ENCODE results near the gene ZNF236. TPM values are rescaled to one million over a fixed set of nuclear protein-coding genes. Genes with fewer than 3 reads are reported as not detected.
A peak's percentile ranks its signal among the peaks of the same experiment; 100 is the strongest.
"Not testable (repeated sequence)": the region's sequence is repeated elsewhere in the genome, so short reads cannot be mapped to it uniquely, and the experiment has no call there.

Gene ZNF236
- 1.1 and 6.3 TPM in 2 replicates for total RNA-seq (2014; rRNA removed; shearing (Covaris generic))

- DNase-seq (ENCODE audit: low read depth in 1 of 2, low spot score in 2 of 2), result peak; percentile 61 to 70
Measured at GRCh38 chr18:76822506-76823160, at the start of gene ZNF236. TSS of gene ZNF236 (plus strand) at chr18:76822557. CDS start at chr18:76822608, 51 bp downstream.

DNA sequence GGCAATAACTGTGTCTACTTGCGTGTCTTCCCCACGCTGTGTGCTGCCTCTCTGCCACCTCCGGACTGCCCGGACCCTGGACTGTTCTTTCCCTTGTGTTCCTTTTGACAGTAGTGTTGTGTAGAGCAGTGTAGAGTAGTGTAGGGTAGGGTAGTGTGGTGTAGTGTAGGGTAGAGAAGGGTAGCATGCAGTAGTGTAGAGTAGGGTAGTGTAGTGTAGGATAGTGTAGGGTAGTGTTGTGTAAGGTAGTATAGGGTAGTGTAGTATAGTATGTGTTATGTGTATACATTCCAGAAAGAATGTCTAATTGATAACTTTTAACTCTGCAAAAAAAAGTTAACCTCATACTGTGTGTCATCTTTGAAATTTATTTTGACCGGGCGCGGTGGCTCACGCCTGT lies 49.7 kb upstream of the ZNF236 start:
- DNase-seq (ENCODE audit: low read depth in 1 of 2, low spot score in 2 of 2), result no peak

More at GRCh38 chr18:76822506-76823160, at the start of gene ZNF236:
- peak within 1 kb of the TSS; percentile 85 for H3K4me3 ChIP-seq
- 0 out of 2 replicates have a peak, but pooled peaks cover 7% of the 10 kb centered on the region for H3K9me3 ChIP-seq (replicated peaks)
- H3K36me3 ChIP-seq, result peaks cover 20% of the 10 kb centered on the region
- H3K27ac ChIP-seq, result peak within 1 kb of the TSS; percentile 84
- no peaks in the 10 kb centered on the region for H3K27me3 ChIP-seq (replicated peaks)
- peaks cover 9% of the 10 kb centered on the region for H3K4me1 ChIP-seq (replicated peaks)

DNA sequence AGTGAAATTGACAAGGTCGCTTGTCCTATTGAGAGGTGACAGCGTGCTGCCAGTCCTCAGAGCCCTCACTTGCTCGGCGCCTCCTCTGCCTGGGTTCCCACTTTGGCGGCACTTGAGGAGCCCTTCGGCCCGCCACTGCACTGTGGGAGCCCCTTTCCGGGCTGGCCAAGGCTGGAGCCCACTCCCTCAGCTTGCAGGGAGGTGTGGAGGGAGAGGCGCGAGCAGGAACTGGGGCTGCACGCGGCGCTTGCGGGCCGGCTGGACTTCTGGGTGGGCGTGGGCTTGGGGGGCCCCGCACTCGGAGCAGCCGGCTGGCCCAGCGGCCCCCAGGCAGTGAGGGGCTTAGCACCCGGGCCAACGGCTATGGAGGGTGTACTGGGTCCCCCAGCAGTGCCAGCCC lies 45.3 kb upstream of the ZNF236 start:
- DNase-seq (ENCODE audit: low read depth in 1 of 2, low spot score in 2 of 2); H3K9me3 ChIP-seq (replicated peaks); H3K27me3 ChIP-seq (replicated peaks); H3K4me1 ChIP-seq (replicated peaks); H3K4me3 ChIP-seq; H3K36me3 ChIP-seq; H3K27ac ChIP-seq: not testable (repeated sequence)

More for the DNA sequence above, 49.7 kb upstream of the ZNF236 start:
- Histone ChIP-seq H3K27ac (no peak overlapping the region), H3K4me1 (replicated peaks) (no peaks in the 10 kb centered on the region), H3K4me3 (no peak overlapping the region), H3K36me3 (no peaks in the 10 kb centered on the region), H3K9me3 (replicated peaks) (no peaks in the 10 kb centered on the region), H3K27me3 (replicated peaks) (no peaks in the 10 kb centered on the region)

DNA sequence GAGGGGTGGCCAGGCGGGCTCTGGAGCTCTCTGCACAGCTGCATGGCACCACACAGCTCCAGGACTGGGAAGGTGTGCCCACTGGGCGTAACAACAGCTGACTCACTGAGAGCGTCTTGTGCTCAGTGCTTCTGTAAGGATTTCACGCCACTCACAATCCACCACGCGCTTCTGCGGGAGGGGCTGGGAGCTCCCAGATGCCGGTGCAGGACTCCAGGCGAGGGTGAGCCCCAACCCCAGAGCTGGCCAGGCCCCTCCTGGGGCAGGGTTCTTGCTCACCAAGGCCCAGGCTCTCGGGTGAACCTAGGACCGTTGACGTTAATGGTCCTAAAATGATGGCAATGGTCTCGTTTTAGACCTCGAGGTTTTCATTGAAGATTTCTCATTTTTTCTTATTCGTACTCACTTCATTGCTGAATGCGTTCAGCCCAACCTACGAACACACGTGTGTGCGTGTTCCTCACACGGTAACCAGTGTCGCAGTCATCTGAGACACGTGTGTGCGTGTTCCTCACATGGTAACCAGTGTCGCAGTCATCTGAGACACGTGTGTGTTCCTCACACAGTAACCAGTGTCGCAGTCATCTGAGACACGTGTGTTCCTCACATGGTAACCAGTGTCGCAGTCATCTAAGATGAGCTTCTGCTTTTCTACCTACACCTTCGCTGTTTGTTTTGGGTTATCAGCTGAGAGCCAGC lies 38.4 kb upstream of the ZNF236 start:
- no peak overlapping the region for H3K4me3 ChIP-seq
- H3K36me3 ChIP-seq, result no peaks in the 10 kb centered on the region
- peaks cover 9% of the 10 kb centered on the region; the same call in 1 of the 2 replicates for H3K27me3 ChIP-seq (replicated peaks)
- H3K9me3 ChIP-seq (replicated peaks), result no peaks in the 10 kb centered on the region; the same call in 1 of the 2 replicates
- DNase-seq (ENCODE audit: low read depth in 1 of 2, low spot score in 2 of 2), result no peak
- no peak overlapping the region for H3K27ac ChIP-seq
- H3K4me1 ChIP-seq (replicated peaks), result no peaks in the 10 kb centered on the region

- no peak for DNase-seq (ENCODE audit: low read depth in 1 of 2, low spot score in 2 of 2)
- peaks cover 9% of the 10 kb centered on the region; the same call in 1 of the 2 replicates for H3K27me3 ChIP-seq (replicated peaks)
- H3K9me3 ChIP-seq (replicated peaks), result peaks cover 2% of the 10 kb centered on the region; the same call in 1 of the 2 replicates
- no peak overlapping the region for H3K4me3 ChIP-seq
- H3K4me1 ChIP-seq (replicated peaks), result no peaks in the 10 kb centered on the region
- H3K36me3 ChIP-seq, result no peaks in the 10 kb centered on the region
- no peak overlapping the region for H3K27ac ChIP-seq
Measured at GRCh38 chr18:76785872-76786271, 36.5 kb upstream of the ZNF236 start.

GRCh38 chr18:76788571-76789317 lies 33.6 kb upstream of the ZNF236 start:
- Histone ChIP-seq H3K9me3 (replicated peaks) (peaks cover 5% of the 10 kb centered on the region; the same call in 1 of the 2 replicates), H3K27me3 (replicated peaks) (peaks cover 6% of the 10 kb centered on the region; the same call in 1 of the 2 replicates), H3K36me3 (no peaks in the 10 kb centered on the region), H3K27ac (no peak overlapping the region), H3K4me1 (replicated peaks) (no peaks in the 10 kb centered on the region), H3K4me3 (no peak overlapping the region)
- no peak for DNase-seq (ENCODE audit: low read depth in 1 of 2, low spot score in 2 of 2)

DNA sequence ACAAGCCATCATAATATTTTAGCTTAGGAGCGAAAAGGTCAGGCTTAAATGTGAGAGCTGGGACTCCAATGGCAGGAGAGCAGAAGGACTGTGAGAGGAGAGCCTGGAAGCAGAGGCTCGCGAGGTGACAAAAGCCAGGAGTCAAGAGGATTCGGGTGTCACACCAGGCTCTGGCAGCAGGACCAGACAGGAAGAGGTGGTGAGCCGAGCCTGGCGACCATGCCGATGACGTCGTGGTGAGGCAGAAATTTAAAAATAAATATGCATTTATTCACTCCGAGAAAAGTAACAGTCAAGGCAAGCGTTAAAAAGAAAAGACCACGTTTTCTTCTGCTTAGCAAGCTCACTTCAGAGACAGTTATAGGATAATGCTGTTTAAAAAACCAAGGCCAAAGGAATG lies 31.3 kb upstream of the ZNF236 start:
- H3K27ac ChIP-seq, result no peak overlapping the region
- H3K4me1 ChIP-seq (replicated peaks), result no peaks in the 10 kb centered on the region
- DNase-seq (ENCODE audit: low read depth in 1 of 2, low spot score in 2 of 2), result no peak
- H3K27me3 ChIP-seq (replicated peaks), result no peaks in the 10 kb centered on the region
- no peaks in the 10 kb centered on the region for H3K36me3 ChIP-seq
- H3K9me3 ChIP-seq (replicated peaks), result peaks cover 5% of the 10 kb centered on the region; the same call in 1 of the 2 replicates
- H3K4me3 ChIP-seq, result no peak overlapping the region

DNA sequence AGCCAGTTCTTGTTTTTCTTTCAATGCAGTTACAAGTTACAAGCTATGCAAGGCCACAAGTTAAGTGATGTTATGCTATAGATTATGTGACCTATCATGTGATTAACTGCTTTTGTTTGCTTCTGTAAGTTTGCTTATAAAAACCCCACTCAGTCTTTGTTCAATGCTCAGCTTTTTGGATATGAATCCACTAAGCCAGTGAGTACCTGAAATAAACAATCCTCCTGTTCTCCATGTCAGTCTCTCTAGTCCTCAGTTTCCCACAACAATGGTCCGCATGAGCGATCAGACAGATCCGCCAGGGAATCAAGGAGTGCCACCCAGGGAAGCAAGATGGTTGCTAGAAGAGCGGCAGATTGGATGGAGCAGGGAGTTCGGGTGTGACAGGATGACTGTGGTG lies 30.7 kb upstream of the ZNF236 start:
- Histone ChIP-seq H3K9me3 (replicated peaks) (peaks cover 5% of the 10 kb centered on the region; the same call in 1 of the 2 replicates), H3K4me1 (replicated peaks) (no peaks in the 10 kb centered on the region), H3K4me3 (no peak overlapping the region), H3K36me3 (no peaks in the 10 kb centered on the region), H3K27me3 (replicated peaks) (no peaks in the 10 kb centered on the region), H3K27ac (no peak overlapping the region)
- DNase-seq (ENCODE audit: low read depth in 1 of 2, low spot score in 2 of 2), result no peak

GRCh38 chr18:76794326-76794725 lies 28.0 kb upstream of the ZNF236 start:
- no peak overlapping the region for H3K27ac ChIP-seq
- no peak for DNase-seq (ENCODE audit: low read depth in 1 of 2, low spot score in 2 of 2)
- H3K36me3 ChIP-seq, result no peaks in the 10 kb centered on the region
- 0 out of 2 replicates have a peak, but pooled peaks cover 5% of the 10 kb centered on the region for H3K9me3 ChIP-seq (replicated peaks)
- H3K27me3 ChIP-seq (replicated peaks), result no peaks in the 10 kb centered on the region
- H3K4me1 ChIP-seq (replicated peaks), result no peaks in the 10 kb centered on the region
- H3K4me3 ChIP-seq, result no peak overlapping the region

GRCh38 chr18:76801567-76802505 lies 20.5 kb upstream of the ZNF236 start:
- no peak overlapping the region for H3K27ac ChIP-seq
- H3K4me1 ChIP-seq (replicated peaks), result peaks cover 16% of the 10 kb centered on the region
- DNase-seq (ENCODE audit: low read depth in 1 of 2, low spot score in 2 of 2), result peak; percentile 53 to 55
- no peaks in the 10 kb centered on the region for H3K36me3 ChIP-seq
- H3K27me3 ChIP-seq (replicated peaks), result peaks cover 2% of the 10 kb centered on the region; the same call in 1 of the 2 replicates
- H3K4me3 ChIP-seq, result peak overlapping the region; percentile 14; the same call in 1 of the 2 replicates
- H3K9me3 ChIP-seq (replicated peaks), result 0 out of 2 replicates have a peak, but pooled peaks cover 3% of the 10 kb centered on the region

DNA sequence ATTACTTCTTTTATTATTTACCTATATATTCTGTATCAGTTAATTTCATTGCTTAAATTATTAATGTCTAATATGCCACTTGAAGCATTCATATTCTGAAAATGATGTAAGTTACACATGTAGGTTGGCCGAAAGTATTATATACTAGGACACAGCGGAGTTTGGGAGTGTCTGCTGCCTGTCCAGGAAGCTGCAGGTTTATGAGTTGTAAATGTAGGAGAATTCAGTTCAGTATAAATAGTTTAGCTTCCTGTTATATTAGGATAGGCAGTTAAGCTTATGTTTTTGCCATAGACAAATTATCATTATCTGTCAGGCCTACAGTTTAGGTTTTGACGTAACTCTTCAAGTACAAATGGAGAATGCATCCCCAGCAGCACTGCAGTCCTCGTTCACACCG lies 18.9 kb upstream of the ZNF236 start:
- DNase-seq (ENCODE audit: low read depth in 1 of 2, low spot score in 2 of 2), result no peak
- H3K4me3 ChIP-seq, result no peak overlapping the region
- 0 out of 2 replicates have a peak, but pooled peaks cover 6% of the 10 kb centered on the region for H3K36me3 ChIP-seq
- peaks cover 16% of the 10 kb centered on the region for H3K4me1 ChIP-seq (replicated peaks)
- 0 out of 2 replicates have a peak, but pooled peaks cover 3% of the 10 kb centered on the region for H3K9me3 ChIP-seq (replicated peaks)
- H3K27me3 ChIP-seq (replicated peaks), result peaks cover 2% of the 10 kb centered on the region; the same call in 1 of the 2 replicates
- no peak overlapping the region for H3K27ac ChIP-seq

DNA sequence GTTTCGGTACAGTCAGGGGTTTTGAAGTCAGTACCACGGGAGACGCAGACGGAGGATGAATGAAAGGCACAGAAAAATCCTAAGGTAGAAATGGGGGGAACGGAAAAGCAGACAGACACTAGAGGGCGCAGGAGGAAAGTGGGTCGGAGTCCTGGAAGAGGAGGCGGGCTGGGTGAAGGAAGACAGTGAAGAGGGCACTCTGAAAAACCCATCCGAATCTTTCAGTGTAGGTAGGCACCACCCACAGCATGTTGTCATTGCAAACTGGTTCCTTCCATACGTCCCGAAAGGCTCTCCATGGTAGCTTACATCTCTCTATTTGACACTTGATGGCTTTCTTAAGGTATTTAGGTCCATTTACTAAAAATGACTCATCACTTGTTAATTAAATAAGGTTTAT lies 18.5 kb upstream of the ZNF236 start:
- peak; percentile 53 to 73 for DNase-seq (ENCODE audit: low read depth in 1 of 2, low spot score in 2 of 2)
- H3K9me3 ChIP-seq (replicated peaks), result 0 out of 2 replicates have a peak, but pooled peaks cover 3% of the 10 kb centered on the region
- peaks cover 2% of the 10 kb centered on the region; the same call in 1 of the 2 replicates for H3K27me3 ChIP-seq (replicated peaks)
- H3K4me1 ChIP-seq (replicated peaks), result peaks cover 16% of the 10 kb centered on the region
- no peak overlapping the region for H3K4me3 ChIP-seq
- no peak overlapping the region for H3K27ac ChIP-seq
- H3K36me3 ChIP-seq, result peaks cover 8% of the 10 kb centered on the region; the same call in 1 of the 2 replicates
